ENCODE measurements around the gene CADPS2.

DNA sequence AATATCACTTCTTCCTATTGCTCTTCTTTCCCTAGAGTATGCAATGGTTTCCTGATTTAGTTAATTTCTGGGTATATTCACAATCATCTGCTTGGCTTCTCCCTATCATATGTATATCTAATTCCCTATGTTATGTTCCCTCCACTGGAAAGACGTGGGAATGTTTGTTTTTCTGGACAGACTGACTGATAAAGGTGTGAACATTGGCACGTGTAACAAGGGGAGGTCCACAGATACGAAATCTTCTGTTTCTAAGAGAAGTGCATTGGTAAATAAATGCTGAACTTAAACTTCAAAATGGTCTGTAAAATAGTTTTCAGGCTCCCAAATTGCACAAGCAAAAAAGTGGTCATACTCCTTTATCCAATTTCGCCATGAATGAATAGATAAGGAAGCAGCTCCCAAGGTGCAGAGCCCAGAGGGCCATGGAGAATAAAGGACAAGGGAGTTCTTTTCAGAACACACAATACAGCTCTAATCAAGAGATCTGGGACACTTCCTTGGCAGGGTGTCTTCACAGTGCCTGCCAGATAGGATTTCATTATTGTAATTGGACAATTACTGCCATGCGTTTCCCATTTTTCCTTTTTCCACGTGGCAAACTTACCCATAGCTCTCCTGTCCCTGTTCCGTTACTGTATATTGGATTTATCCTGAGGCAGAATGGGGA is 329.3 kb downstream of the CADPS2 start:
- TF ChIP-seq, protein P1, sequence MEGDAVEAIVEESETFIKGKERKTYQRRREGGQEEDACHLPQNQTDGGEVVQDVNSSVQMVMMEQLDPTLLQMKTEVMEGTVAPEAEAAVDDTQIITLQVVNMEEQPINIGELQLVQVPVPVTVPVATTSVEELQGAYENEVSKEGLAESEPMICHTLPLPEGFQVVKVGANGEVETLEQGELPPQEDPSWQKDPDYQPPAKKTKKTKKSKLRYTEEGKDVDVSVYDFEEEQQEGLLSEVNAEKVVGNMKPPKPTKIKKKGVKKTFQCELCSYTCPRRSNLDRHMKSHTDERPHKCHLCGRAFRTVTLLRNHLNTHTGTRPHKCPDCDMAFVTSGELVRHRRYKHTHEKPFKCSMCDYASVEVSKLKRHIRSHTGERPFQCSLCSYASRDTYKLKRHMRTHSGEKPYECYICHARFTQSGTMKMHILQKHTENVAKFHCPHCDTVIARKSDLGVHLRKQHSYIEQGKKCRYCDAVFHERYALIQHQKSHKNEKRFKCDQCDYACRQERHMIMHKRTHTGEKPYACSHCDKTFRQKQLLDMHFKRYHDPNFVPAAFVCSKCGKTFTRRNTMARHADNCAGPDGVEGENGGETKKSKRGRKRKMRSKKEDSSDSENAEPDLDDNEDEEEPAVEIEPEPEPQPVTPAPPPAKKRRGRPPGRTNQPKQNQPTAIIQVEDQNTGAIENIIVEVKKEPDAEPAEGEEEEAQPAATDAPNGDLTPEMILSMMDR (conservative IDR thresholded peaks at IDR 0.05; ENCODE audit: low read length) = no peak
- TF ChIP-seq EZH2phosphoT487 (IDR thresholded peaks at IDR 0.05; ENCODE audit: borderline replicate concordance, low read depth, low read length) = no peak
